Measurements from ENCODE around the gene HOXD8. TPM values are rescaled to one million over a fixed set of nuclear protein-coding genes. Genes with fewer than 3 reads are reported as not detected.
A peak's percentile ranks its signal among the peaks of the same experiment; 100 is the strongest.

HOXD8 gene
- total RNA-seq, 1 donor: 15.5 TPM

DNA sequence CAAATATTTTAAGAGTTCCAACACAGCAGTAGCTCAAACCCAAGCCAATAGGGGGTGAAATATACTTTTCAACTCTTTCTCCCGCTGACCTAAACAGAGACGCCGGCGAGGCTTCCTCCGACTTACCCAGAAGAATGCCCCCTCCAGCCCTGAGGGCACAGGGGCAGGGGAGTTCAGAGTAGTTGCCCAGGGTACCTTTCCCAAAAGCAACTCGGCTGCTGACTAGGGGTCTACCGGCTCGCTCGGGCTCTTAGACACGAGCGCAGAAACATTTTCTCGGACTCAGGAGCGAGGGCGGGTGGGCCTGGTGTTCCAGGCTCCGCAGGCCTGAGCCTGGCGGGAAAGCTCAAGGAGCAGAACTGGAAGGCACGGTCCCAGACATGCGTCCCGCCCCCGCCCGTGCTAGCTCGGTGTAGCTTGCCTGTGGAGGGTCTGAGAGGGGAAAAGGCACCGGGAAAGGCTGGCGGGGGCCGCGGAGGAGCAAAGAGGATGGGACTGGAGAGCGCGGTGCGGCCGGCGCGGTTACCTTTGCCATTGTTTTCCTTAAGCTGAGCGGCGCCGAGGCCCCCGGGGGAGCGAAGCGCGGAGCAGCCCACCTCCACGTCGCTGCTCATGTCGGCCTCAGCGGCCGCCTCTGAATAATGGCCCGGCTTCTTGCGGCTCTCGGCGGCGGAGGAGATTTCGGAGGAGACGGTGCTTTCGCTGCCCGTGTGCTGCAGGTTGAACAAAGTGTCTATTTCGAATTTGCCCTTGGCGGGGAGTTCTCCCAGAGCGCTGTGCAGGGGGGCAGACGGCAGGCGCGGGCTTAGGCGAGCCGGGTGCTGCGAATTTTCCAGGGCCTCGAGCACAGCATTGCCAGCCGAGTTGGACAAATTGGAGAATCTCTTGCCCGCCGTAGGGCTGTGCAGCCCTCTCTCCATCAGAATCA lies 46.4 kb upstream of the HOXD8 start:
- no peak overlapping the region for H3K4me3 ChIP-seq (ENCODE audit: low read depth, low read length)
- no peak for DNase-seq (ENCODE audit: low read depth)
- TF ChIP-seq, protein P1, sequence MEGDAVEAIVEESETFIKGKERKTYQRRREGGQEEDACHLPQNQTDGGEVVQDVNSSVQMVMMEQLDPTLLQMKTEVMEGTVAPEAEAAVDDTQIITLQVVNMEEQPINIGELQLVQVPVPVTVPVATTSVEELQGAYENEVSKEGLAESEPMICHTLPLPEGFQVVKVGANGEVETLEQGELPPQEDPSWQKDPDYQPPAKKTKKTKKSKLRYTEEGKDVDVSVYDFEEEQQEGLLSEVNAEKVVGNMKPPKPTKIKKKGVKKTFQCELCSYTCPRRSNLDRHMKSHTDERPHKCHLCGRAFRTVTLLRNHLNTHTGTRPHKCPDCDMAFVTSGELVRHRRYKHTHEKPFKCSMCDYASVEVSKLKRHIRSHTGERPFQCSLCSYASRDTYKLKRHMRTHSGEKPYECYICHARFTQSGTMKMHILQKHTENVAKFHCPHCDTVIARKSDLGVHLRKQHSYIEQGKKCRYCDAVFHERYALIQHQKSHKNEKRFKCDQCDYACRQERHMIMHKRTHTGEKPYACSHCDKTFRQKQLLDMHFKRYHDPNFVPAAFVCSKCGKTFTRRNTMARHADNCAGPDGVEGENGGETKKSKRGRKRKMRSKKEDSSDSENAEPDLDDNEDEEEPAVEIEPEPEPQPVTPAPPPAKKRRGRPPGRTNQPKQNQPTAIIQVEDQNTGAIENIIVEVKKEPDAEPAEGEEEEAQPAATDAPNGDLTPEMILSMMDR (IDR thresholded peaks at IDR 0.05; ENCODE audit: insufficient read depth, low read depth, low read length): no peak

DNA sequence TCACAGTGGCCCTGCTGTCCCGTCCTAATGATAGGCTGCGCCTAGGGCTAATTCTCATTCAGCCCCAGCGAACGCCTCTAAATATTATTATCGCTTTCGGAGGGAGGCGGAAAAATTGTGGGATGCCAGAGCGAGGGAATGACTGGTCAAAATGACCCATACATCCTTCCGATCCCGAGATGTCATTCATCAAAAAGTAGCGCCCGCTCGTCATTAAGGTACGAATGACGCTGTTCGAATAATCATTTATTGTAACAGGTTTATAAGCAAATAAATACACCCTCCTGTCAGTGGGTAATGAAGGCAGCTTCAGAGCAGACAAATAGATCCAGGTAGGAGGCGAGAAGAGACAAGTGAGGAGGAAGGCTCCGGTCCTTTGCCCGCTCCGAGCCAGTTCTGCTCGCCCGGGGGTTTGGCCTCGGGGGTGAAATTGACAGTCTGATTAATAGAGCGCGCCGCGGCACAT lies 45.7 kb upstream of the HOXD8 start, which contains the start of gene EVX2:
Gene EVX2, minus strand, starts transcription at position 167 of the 466 bp plus-strand sequence. CDS start 186 bp downstream, outside the sequence.
- no peak for DNase-seq (ENCODE audit: low read depth)
- H3K4me3 ChIP-seq (ENCODE audit: low read depth, low read length): no peak within 1 kb of the TSS
- TF ChIP-seq, protein P1 (IDR thresholded peaks at IDR 0.05; ENCODE audit: insufficient read depth, low read depth, low read length): no peak

DNA sequence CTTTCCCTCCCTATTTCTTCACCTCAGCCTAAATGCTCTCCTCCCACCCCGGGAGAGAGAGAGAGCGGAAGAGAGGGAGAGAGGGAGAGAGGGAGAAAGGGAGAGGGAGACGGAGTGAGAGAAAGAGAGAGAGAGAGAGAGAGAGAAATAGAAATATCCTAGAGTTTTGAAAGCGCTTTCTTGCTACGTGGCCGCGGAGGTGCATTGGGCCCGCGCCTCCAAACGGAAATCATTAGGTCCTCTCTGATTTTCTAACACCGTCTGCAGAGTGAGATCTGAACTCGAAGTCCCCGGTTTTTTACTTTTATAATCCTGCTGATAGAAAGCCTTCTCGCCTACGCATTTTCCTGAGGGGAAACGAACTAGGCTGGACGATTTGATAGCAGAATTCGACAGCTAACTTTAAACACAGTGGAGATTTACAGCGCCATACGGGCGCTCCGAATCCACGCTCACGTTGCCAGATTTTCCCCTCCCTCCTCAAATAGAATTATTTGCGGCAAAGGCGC lies 44.8 kb upstream of the HOXD8 start:
- H3K4me3 ChIP-seq (ENCODE audit: low read depth, low read length): no peak overlapping the region
- no peak for DNase-seq (ENCODE audit: low read depth)
- TF ChIP-seq, protein P1 (IDR thresholded peaks at IDR 0.05; ENCODE audit: insufficient read depth, low read depth, low read length): no peak

DNA sequence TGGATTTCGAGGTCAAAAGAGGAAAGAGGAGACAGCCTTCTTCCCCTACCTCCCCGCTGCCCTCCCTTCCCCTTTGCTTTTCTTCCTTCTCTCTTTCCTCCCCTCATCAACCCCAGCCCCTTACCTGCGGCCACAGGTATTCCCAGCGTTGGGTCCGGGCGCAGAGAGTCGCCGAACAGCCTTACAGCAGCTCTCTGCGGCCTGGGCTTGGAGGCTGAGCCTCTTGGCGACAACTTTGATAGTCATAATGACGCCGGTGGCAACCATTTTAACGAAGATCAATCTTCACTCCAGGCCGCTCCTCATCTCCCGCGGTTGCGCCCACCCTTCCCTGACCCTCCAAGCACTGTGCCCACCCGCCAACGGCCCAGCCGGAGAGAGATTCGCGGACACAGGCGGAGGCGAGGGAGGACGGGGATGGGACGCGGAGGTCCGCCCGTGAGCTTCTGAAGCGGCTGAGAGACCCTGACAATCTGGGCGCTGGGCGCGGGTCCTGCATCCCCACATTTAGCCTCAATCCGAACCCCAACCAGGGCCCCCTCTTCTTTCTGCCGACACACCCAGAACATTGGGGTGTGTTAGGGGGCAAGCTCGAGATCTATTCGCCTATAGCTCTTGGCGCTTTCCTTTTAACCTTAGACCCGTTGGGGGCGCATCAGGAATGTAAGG lies 44.3 kb upstream of the HOXD8 start:
- TF ChIP-seq, protein P1 (IDR thresholded peaks at IDR 0.05; ENCODE audit: insufficient read depth, low read depth, low read length): no peak
- no peak overlapping the region for H3K4me3 ChIP-seq (ENCODE audit: low read depth, low read length)
- no peak for DNase-seq (ENCODE audit: low read depth)

DNA sequence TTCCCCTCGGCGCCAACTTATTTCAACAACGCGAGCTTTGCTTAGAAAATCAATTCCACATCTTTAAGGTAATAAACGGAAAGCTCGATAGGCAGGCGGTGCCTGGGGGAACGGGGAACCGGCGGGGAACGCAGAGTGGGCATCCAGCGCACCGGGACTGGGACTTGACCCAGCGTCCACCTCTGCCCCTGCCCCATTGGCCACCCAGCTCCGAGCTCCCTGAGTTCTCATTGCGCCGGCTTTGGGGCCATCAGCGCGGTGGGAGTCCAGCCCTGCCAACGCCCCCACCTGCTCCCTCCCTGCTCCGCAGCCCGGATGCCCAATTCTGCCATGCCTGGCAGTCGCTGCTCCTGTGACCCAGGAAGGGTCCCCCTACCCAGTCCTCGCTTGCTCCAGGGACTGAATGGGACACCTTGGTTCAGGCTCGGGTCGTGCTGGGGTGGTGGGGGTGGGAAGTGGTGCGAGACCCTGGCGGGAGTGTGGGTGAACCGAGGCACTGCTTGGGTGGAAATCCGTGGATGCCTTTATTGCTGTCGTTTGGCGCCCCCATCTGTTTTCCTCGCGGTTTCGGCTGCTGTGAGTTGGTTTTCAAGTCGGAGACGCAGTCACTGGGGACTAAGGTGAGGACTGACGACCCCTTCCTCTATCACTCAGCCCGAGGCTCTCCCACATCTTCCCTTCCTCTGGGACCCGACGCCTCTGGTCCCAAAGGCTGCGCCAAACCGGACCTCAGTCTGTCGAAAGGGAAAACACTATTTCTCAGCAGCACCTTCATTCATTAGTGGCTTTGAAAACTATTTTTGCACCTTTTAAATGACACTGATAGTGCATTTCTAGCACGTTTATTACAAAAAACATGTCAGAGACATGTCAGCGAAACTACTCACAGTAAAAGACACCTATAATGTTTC lies 43.4 kb upstream of the HOXD8 start:
- H3K4me3 ChIP-seq (ENCODE audit: low read depth, low read length): no peak overlapping the region
- peak; percentile 47 for DNase-seq (ENCODE audit: low read depth)
- TF ChIP-seq, protein P1 (IDR thresholded peaks at IDR 0.05; ENCODE audit: insufficient read depth, low read depth, low read length): peak; percentile 46
